GM18873 (cell line): ENCODE data around the gene ARL15.

ENCODE experiments used
- ATAC-seq: cut with Tn5 transposase; IDR thresholded peaks from one replicate; pipeline ENCODE4 v1.9.1; 2021; ENCODE audit warnings: mild to moderate bottlenecking, moderate library complexity, moderate number of reproducible peaks; ENCODE audit not compliant: unreplicated experiment, low FRiP score

Gene ARL15

DNA sequence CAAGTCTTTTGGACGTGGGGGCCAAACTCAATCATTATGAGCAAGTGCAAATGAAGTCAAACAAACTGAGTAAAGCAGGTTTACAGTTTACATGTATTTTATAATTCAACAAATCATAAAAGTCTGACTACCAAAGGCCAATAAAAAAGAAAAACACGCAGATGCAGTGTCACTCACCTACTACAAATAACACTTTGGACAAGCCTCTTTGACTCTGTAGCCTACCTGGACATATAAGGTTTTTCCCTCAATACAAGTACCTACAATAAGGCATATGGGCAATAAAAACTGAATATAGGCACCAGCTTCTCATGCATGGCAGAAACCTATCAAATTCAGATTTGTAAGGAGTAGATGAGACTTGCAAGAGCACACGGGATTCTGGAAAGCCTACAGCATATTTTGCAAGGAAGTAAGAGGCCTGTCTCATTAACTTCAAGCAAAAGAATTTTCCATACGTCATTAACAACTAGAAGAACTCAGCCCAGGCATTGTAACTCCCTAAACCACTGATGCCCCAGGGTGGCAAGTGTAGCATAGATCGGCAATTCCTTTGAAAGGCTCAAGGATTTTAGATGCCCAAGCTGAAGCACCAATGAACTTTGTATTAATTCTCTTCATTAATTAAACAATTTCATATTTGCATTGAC, 21.7 kb downstream of the ARL15 start:
- ATAC-seq: no peak

DNA sequence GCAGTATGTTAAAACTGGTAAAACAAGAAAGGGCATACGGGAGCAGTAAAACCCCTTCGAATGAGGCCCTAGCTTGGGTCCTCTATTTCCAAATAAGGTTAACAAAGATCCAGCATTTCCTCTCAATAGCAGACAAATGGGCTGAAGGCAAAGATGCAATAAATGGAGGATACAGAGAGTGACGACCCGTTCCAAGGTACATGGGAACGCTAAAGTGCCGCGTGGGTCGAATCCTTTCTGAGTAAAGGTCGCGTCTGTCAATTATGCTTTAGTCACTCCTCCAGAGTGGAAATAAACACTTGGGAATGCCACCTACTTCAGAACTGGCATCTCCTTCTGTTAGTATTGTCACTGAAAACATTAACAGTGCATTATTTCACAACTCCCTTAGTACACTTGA, 24.7 kb downstream of the ARL15 start:
- ATAC-seq: no peak

DNA sequence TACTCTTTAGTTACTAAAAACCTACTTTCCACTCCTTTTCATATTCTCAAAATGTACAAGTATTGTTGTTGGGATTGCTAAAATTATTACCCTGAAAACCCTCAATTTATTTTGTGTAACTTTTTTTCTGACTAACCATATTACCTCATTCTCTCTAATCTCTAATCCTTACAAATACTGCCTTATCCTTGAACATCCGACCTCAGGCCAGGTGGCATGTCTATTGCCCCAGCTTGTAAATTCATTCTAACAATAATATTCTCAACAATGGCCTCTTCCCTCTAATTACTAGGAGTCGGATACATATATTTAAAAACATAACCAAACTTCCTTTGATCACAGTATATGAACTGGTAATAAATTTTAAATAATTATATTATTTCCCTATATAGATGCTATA, 25.8 kb downstream of the ARL15 start:
- no peak for ATAC-seq

DNA sequence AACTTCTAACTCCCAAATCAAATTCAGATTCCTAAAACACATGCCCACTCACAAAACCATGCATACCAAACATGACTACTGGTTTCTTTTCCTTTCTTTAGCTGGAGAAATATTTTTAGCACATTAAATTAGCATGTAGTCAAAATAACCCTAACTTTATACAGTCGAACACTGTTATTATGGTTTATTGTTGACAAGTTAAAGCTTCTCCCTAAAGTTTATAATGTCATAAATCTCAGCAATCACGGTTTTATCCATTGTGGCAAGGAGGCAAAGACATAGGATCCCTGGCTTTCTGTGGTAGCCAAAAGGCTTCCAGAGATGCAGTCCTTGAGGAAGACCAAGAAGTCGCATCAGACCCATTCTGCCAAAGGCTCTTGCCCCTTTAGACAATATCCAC, 27.5 kb downstream of the ARL15 start:
- ATAC-seq: no peak

DNA sequence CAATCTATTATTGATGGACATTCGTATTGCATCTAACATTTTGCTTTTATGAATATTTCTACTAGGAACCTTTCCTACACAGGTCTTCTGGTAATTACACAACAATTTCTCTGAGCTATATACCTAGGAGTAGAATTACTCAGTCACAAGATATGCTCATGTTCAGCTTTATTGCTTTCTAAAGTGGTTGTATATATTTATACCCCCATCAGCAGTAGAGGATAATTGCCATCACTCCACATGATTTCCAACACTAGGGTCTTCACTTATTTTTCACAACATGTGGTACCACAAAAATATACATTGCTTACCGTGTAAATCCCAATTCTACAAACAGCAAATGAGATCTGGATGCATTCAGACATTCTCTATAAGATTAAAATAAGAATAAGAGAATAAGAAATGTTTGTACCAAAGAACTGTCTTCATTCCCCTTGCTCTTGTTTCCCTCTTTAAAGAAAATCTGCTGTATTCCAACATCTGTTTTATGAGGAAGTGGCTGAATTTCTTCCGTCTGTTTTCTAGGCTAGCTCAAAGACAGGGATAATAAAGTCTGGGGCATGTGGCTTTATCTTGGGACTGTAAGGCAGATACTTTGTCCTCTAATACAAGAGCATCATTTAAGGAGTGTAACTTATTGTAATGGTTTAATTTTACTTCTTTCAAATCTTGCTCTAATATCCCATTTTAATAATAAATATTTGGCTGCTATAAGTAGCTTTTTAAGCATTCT, 28.2 kb downstream of the ARL15 start:
- ATAC-seq: no peak

DNA sequence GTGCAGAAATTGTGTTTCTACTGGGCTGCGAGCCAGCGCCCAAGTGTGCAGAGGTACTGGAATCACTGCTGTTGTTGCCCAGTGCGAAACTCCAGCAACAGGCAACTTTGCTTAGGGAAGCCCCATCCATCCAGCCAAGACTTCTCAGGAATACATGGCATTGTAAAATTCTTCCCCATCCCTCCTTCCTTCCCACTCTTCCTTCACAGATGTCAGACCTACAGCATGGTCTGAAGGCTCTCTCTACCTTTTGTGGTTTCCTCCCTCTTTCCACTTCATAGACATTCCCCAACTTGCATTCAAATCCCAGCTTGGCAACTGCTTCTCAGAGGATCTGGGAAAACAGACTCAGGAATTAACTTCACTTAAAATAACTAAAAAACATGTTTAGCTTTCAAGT, 30.4 kb downstream of the ARL15 start:
- ATAC-seq: no peak

DNA sequence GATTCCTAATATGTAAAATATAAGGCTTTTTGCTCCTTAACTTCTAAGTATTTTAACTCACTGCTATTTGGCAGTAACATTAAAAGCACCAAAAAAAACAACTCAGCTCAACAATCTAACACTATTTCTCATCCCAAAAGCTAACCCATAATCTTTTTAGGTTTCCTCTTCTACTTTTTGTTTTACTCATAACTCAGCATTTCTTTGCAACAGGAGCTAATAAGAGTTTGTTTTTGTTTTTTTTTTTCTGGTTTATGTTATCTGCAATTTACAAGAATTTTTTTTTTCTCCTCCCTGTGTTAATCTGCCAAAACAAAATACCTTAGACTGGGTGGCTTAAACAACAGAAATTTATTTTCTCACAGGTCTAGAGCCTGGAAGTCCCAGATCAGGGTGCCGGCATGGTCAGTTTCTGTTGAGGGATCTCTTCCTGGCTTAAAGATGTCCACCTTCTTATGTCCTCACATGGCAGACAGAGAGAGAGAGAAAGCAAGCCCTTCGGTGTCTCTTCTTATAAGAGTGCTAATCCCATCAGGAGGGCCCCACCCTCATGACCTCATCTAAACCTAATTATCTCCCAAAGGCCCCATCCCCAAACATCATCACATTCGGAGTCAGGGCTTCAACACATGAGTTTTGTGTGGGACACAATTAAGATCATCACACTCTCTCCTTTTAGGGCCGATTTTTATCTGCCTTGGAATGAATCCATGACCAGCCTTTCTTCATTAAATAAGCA, 31.2 kb downstream of the ARL15 start:
- no peak for ATAC-seq

DNA sequence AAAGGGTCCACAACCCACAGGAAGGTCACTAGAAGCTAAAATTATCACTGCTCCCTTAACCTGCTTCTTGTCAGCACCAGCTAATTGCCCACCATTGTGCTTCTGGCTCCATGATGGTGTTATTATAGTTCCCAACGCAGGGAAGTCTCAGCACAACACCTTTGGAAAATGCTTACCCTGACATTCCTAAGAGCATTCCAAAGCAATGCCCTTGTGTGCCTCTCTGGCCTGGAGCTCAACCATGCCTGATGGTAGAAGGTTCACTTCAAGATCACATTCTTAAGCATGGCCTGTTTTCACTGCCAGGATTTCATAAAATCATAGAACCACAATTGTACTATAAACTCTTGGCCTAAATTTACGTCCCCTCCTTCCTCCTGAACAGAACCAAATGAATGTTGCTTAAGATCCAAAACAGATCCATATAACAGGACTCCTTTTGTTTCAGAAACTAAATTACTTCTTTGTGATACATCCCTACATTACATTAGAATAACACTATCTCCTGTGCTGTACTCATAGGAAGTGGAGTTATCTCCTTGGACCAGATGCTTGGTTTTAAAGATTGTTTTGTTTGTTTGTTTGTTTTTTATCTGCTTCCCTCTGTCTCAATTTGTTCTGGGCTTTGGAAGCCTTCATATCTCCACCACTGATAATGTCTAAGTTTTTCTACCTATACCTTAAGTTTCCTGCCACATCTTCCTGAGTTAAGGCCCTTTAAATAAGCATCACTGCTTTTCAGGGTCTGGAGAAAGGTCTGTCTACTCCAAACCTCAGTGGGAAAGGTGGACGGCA, 32.1 kb downstream of the ARL15 start:
- ATAC-seq: no peak

DNA sequence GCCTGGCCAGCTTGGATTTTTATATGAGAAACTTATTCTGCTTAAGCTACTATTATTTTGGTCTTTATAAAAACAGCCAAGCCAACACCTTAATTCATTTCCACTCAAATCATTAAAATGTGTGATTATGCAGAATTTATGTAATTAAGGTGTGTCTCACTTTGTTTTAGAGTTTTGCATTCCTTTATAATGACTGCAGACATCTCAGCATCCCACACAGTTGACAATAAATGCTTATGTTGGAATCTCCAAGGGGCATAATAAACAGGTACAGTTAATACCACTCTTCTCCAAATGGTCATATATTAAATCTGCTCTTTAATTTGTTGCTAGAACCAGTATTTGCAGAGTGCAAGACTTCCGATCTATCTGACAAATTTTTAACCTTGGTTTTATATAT, 34.3 kb downstream of the ARL15 start:
- no peak for ATAC-seq

DNA sequence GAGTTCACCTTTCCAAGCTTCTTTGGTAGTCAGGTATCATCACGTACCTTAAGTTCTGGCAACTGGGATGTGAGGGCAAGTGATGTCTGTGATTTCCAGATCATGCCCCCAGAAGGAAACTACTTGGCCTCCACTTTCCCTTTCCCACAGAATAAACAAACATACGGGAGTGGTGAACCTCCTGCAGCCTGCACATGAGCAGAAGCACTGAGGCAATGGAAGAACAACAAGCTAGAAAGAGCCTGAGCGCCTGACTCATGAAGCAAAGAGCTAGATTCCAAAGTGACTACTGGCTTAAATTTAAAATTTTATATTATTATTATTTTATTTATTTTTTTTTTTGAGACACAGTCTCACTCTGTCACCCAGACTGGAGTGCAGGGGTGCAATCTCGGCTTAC, 35.0 kb downstream of the ARL15 start:
- no peak for ATAC-seq

DNA sequence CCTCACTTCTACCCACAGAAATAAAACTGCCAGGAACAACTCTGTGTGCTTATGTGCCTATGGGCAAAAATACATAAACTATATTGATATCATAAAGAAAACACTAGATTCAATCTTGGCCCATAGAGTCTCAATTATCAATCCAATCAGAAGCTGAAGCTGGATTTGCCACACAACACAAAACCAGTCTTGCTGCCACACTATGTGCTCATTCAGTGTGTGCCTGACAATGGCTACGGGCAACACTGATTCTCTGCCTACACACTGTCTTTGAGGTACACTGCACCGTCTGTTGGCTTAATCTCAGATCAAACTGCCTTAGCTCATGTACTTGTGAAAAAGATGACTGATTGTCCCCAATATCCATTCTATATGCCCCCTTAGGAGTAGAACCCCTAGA, 35.4 kb downstream of the ARL15 start:
- no peak for ATAC-seq

DNA sequence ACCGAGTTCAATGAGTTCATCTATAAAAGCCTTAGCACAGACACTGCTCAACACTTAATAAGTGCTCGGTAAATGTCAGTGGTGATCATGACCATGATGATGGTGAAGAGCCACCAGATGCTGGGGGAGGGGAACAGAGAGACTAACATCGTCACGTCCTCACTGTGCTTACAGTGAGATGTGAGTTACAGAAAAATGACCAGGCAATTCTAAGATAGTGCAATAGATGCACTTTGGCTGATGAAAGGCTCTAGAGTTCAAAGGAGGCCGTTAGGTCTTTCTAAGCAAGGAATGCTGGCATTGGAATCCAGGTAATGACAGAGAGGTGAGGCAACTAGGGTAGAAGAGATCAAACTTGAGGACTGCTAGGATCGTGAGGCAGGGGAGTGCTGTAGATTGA, 36.7 kb downstream of the ARL15 start:
- ATAC-seq: no peak

DNA sequence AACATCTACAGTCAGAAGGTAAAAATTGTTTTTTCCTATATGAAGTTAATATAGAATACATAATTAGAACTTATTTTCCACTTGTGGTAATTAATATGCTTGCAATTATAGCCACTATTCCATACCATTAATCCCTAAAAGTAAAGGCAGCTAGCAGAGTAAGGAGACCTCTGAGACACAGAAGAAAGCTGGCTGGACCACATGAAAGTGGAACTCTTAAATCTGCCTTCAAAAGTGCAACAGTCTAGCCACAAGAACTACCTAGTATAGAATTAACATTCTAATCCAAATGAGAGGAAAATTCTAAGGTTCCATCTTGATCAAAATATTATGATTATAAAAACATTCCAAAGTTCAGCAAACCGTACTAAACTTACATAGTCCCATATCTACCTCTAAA, 37.6 kb downstream of the ARL15 start:
- no peak for ATAC-seq

DNA sequence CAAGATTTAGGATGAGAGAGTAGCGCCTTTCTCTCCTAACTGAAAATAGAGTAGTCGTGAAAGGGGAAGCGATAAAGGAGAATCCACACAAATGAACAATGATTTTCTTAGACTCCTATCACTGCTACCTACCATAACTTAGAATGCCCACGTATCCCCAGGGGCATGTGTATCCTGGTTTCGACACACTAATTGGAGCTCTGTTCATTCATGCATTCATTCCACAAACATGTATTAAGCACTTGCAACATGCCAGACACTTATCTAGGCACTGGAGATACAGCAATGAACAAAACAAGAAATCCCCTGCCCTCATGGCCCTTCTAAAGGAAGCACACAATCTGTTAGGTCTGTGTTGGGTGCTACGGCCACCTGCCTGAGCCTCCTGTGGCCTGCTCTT, 40.0 kb downstream of the ARL15 start:
- ATAC-seq: no peak

DNA sequence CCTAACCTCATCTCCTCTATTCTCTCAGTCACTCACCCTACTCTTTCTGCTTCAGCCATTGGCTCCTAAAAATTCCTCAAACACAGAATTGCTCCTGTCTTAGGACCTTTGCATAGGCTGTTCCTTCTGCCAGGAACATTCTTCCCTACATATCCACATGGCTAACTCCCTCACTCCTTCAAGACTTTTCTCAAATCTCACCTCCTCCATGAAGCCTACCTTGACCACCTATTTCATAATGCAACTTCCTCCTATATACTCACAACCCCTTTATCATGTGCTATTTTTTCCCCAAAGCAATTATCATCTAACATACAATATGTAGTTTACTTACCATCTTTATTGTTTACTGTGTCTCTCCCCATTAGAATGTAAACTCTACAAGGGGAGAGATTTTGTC, 45.8 kb downstream of the ARL15 start:
- ATAC-seq: no peak

DNA sequence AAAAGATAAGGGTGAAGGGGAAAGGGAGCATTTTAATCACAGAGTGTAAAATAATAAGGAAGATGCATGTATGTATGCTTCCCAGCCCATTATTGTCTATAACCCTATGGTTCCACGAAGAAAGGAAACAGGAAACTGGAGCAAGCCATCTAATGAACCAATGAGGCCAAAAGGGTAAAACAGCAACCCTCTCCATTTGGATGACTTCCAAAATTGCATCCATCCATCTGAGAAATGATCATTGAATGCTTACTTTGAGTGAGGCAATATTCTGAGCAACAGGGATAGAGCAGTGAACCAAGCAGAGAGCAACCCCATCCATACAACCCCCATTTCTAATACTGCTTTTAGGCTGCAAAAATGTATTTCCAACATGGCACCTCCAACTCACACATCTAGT, 46.9 kb downstream of the ARL15 start:
- ATAC-seq: no peak

DNA sequence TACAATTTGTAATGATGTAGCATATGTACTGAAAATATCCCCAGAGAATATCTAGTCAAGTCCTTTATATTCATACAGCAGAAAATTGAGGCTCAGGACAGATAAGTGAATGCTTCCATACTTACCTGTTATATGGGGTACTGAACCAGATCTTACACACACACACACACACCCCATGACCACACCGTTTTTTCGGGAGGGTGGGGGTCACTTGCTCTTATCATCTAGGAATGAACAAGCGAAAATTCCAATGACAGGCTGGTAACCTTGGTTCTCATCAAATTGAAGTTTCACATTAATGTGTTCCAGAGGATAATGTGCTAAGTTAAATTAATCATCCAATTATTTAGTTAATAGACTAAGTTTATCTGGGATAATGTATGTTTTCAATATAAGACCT, 48.8 kb downstream of the ARL15 start:
- no peak for ATAC-seq

DNA sequence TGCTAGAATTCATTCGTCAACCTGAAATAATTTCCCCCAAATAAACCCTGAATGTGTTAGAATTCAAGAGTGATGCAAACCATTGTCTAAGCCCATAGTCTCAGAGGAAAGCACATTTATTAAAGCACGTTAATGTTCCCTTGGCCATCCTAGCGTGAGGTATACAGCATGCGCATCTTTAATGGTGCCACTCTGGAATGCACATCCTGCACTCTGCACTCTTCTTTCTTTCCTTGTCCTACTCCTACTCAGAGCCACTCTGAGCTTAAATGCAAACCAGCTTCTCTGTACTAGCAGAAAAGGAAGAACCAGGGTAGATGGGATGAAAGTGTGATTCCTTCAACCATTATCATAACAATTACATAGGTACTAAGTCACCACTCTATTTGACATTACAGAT, 50.4 kb downstream of the ARL15 start:
- no peak for ATAC-seq

DNA sequence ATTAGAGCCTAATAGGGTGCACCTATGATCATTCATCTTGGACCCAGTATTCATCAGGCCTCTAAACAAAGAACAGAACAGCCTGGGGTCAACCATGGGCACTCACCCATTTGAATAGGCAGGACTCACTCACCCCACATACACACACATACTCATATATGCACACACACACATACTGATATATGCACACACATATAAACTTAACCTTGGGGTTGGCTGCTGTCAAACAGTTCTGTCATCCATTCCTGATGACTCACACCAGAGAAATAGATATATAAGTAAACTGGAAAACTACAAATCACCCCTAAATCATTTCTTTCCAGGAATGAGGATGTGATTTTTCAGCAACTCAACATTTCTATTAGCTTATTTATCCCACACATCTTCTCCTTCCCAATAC, 51.3 kb downstream of the ARL15 start:
- ATAC-seq: no peak

DNA sequence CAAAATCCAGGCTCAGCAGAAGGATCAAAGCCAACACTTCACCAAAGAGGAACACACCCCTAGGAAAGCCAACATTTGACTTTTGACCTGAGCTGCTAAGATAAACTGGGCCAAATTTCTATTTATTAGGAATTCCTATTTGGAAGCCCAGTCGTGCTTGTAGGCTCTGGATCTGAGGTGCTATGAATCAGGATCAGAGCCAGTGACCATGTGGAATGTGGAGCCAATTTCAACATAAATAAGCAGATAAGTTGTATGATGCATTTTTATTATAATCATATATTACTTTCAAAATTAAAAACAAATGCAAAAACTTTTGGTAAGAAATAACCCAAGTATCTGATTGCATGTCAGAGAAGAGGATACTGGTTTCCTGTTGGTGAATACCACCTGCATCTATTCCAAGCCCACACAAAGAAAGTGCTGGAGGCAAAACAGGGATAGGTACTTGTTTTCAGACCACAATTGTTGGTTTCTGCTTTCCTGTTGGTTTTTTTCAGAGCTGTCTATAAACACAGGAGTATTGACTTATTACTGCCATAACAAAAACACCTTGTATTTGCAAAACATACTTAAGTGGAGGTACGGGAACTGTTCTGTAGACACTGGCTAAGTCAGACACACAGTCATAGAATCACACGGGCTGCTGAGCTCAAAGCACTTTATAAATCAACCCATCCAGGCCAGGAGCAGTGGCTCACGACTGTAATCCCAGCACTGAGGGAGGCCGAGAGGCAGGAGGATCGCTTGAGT, 52.8 kb downstream of the ARL15 start:
- ATAC-seq: no peak
